Activated T-helper 9 cell treated with anti-CD3 and anti-CD28 coated beads, Interleukin-2, amount 50 U/mL, for 16 hours (primary cell): ENCODE measurements around the gene TXNDC2.
A peak's percentile ranks its signal among the peaks of the same experiment; 100 is the strongest.

Experiments
- DNase-seq: peaks from one replicate; pipeline ENCODE4 v3.0.0-alpha.2; 2020; ENCODE audit warnings: low read depth

Gene TXNDC2

GRCh38 chr18:9913526-9914333, 28.0 kb downstream of the TXNDC2 start, which contains the start of gene VAPA:
Gene VAPA, plus strand, starts transcription at chr18:9914016. Its CDS starts 241 bp downstream, at chr18:9914257.
- DNase-seq: peak; percentile 93

GRCh38 chr18:9914334-9914583, 28.5 kb downstream of the TXNDC2 start:
- no peak for DNase-seq

- DNase-seq: peak; percentile 75
Observed at GRCh38 chr18:9914584-9915290, 29.0 kb downstream of the TXNDC2 start.

- DNase-seq: no peak
Observed at GRCh38 chr18:9915291-9916076, 29.7 kb downstream of the TXNDC2 start.

- DNase-seq: no peak
Observed at GRCh38 chr18:9916077-9916639, 30.4 kb downstream of the TXNDC2 start.

GRCh38 chr18:9916808-9917207, 31.0 kb downstream of the TXNDC2 start:
- no peak for DNase-seq

GRCh38 chr18:9918016-9918680, 32.4 kb downstream of the TXNDC2 start:
- DNase-seq: no peak

GRCh38 chr18:9919564-9920232, 33.9 kb downstream of the TXNDC2 start:
- no peak for DNase-seq

- DNase-seq: no peak
Observed at GRCh38 chr18:9922592-9923311, 37.0 kb downstream of the TXNDC2 start.

GRCh38 chr18:9924371-9924943, 38.7 kb downstream of the TXNDC2 start:
- no peak for DNase-seq

GRCh38 chr18:9925369-9925768, 39.6 kb downstream of the TXNDC2 start:
- no peak for DNase-seq

GRCh38 chr18:9925795-9926194, 40.0 kb downstream of the TXNDC2 start:
- DNase-seq: no peak

- no peak for DNase-seq
Observed at GRCh38 chr18:9926223-9926894, 40.6 kb downstream of the TXNDC2 start.

- no peak for DNase-seq
Observed at GRCh38 chr18:9926977-9927376, 41.2 kb downstream of the TXNDC2 start.

GRCh38 chr18:9927392-9928063, 41.8 kb downstream of the TXNDC2 start:
- DNase-seq: no peak

- DNase-seq: no peak
Observed at GRCh38 chr18:9928646-9929259, 43.0 kb downstream of the TXNDC2 start.

- DNase-seq: no peak
Observed at GRCh38 chr18:9930299-9930884, 44.6 kb downstream of the TXNDC2 start.

GRCh38 chr18:9931146-9931545, 45.4 kb downstream of the TXNDC2 start:
- no peak for DNase-seq
